CD14-positive monocyte (primary cell): ENCODE results near the gene IFNGR2. TPM values are rescaled to one million over a fixed set of nuclear protein-coding genes. Genes with fewer than 3 reads are reported as not detected.
A peak's percentile ranks its signal among the peaks of the same experiment; 100 is the strongest.

Source experiments
- DNase-seq, 3 donors: peaks; one replicate each; pipeline ENCODE4 v3.0.0-alpha.2; 2011 to 2022
- H2AFZ ChIP-seq: 2 replicates; pipeline ENCODE4 v1.6.0; 2012; ENCODE audit warnings: mild to moderate bottlenecking, low read depth, low read length, inconsistent platforms; ENCODE audit not compliant: insufficient read depth, poor library complexity, severe bottlenecking
- H3K27ac ChIP-seq, 2 donors: 1 replicate in 1 of 2; 2 replicates in 1 of 2; pipeline ENCODE4 v1.5.1; 2012 to 2013; ENCODE audit warnings: low read length in 2 of 2, control low read depth in 1 of 2, inconsistent platforms in 1 of 2, low read depth in 1 of 2, mild to moderate bottlenecking in 1 of 2
- H3K27me3 ChIP-seq, 2 donors: one replicate each; pipeline versions ENCODE4 v1.6.0 to v1.6.1; 2011 to 2013; ENCODE audit warnings: low read length in 2 of 2; ENCODE audit not compliant: control insufficient read depth in 2 of 2, insufficient read depth in 2 of 2
- H3K36me3 ChIP-seq, 2 donors: replicated peaks in 1 of 2; 1 replicate in 1 of 2; 2 replicates in 1 of 2; pipeline versions ENCODE4 v1.5.1 to v1.6.1; 2012 to 2013; ENCODE audit warnings: low read length in 2 of 2, control low read depth in 1 of 2, inconsistent platforms in 1 of 2, mild to moderate bottlenecking in 1 of 2; ENCODE audit not compliant: insufficient read depth in 2 of 2, control insufficient read depth in 1 of 2
- H3K4me1 ChIP-seq, 2 donors: 1 replicate in 1 of 2; 2 replicates in 1 of 2; pipeline versions ENCODE4 v1.5.1 to v1.6.1; 2012 to 2013; ENCODE audit warnings: low read length in 2 of 2, control low read depth in 1 of 2, inconsistent platforms in 1 of 2, mild to moderate bottlenecking in 1 of 2, moderate library complexity in 1 of 2; ENCODE audit not compliant: insufficient read depth in 2 of 2, control insufficient read depth in 1 of 2
- H3K4me2 ChIP-seq: replicated peaks from 2 replicates; pipeline ENCODE3; 2012; ENCODE audit warnings: low read length, moderate library complexity, mild to moderate bottlenecking; ENCODE audit not compliant: poor library complexity, severe bottlenecking; ENCODE audit errors: extremely low read depth
- H3K4me3 ChIP-seq, 3 experiments: fragments of 200-600 bp in 1 of 3; sonication (generic) in 1 of 3; replicated peaks in 1 of 3; 1 replicate in 2 of 3; 2 replicates in 1 of 3; pipeline ENCODE4 v1.5.1; 2011 to 2013; ENCODE audit warnings: low read length in 3 of 3, mild to moderate bottlenecking in 3 of 3, control low read depth in 2 of 3, low read depth in 2 of 3, inconsistent platforms in 1 of 3, moderate library complexity in 1 of 3
- H3K79me2 ChIP-seq: 2 replicates; pipeline ENCODE4 v1.6.0; 2012; ENCODE audit warnings: mild to moderate bottlenecking, control low read depth, inconsistent platforms, low read length, moderate library complexity; ENCODE audit not compliant: insufficient read depth
- H3K9ac ChIP-seq: 2 replicates; pipeline ENCODE4 v1.6.0; 2017; ENCODE audit warnings: low read length, mild to moderate bottlenecking; ENCODE audit not compliant: insufficient read depth, poor library complexity, severe bottlenecking
- H3K9me3 ChIP-seq, 2 donors: replicated peaks in 1 of 2; 1 replicate in 1 of 2; 2 replicates in 1 of 2; pipeline versions ENCODE4 v1.5.1 to v1.6.1; 2012 to 2013; ENCODE audit warnings: low read length in 2 of 2, control low read depth in 1 of 2; ENCODE audit not compliant: control insufficient read depth in 1 of 2, insufficient read depth in 1 of 2
- H4K20me1 ChIP-seq: 2 replicates; pipeline ENCODE4 v1.6.0; 2012; ENCODE audit warnings: mild to moderate bottlenecking, low read length, control low read depth, moderate library complexity; ENCODE audit not compliant: insufficient read depth
- H3K27ac Mint-ChIP-seq, 7 donors: one replicate each; pipeline ENCODE4 v1.8.0; 2020; ENCODE audit warnings: mild to moderate bottlenecking in 7 of 7, mixed read lengths in 7 of 7, moderate library complexity in 6 of 7, inconsistent platforms in 2 of 7
- H3K27me3 Mint-ChIP-seq, 3 donors: one replicate each; pipeline ENCODE4 v1.8.0; 2021 to 2022; ENCODE audit warnings: low read depth in 3 of 3, mild to moderate bottlenecking in 3 of 3, mixed read lengths in 3 of 3, moderate library complexity in 3 of 3, inconsistent platforms in 1 of 3
- H3K36me3 Mint-ChIP-seq, 2 donors: one replicate each; pipeline ENCODE4 v1.8.0; 2020; ENCODE audit warnings: mixed read lengths in 2 of 2, inconsistent platforms in 1 of 2, mild to moderate bottlenecking in 1 of 2
- H3K4me1 Mint-ChIP-seq: one replicate; pipeline ENCODE4 v1.8.0; 2020; ENCODE audit warnings: mild to moderate bottlenecking, mixed read lengths
- H3K4me3 Mint-ChIP-seq, 2 donors: one replicate each; pipeline ENCODE4 v1.8.0; 2020; ENCODE audit warnings: mild to moderate bottlenecking in 2 of 2, mixed read lengths in 2 of 2, moderate library complexity in 1 of 2
- H3K9me3 Mint-ChIP-seq, 7 donors: one replicate each; pipeline ENCODE4 v1.8.0; 2020 to 2022; ENCODE audit warnings: mixed read lengths in 7 of 7, mild to moderate bottlenecking in 6 of 7, moderate library complexity in 6 of 7, inconsistent platforms in 2 of 7
- WGBS: methylation state at CpG from one replicate; pipeline ENCODE4 v1.1.5; 2013; ENCODE audit warnings: missing lambda C conversion rate; ENCODE audit not compliant: insufficient coverage; 5-methylcytosine and 5-hydroxymethylcytosine counted together
- intact Hi-C, 2 donors: fragments of 100-400 bp; cut with micrococcal nuclease; formaldehyde crosslinking; loops; one replicate each; pipeline versions ENCODE4 v1.15.0 to v1.15.1; 2023
- polyA minus RNA-seq: library from RNA; depleted of rRNA, polyadenylated mRNA; stranded (reverse); fragments of >200 nt; gene quantifications from 2 replicates; pipeline ENCODE4 v1.2.3, GENCODE V29; 2012
- polyA plus RNA-seq, 3 donors: library from polyadenylated mRNA; depleted of rRNA in 1 of 3; unstranded in 2 of 3; stranded (reverse) in 1 of 3; fragments of 300-500 nt in 2 of 3; fragments of >200 nt in 1 of 3; fragmentation: Illumina TruSeq in 2 of 3; gene quantifications; 1 replicate in 2 of 3; 2 replicates in 1 of 3; pipeline ENCODE4 v1.2.3, GENCODE V29; 2012 to 2021
- total RNA-seq, 12 experiments: library from RNA in 1 of 12; stranded (reverse) in 1 of 12; fragments of 120-200 nt in 1 of 12; gene quantifications; one replicate each; pipeline ENCODE4 v1.2.4 and lab custom pipeline; 2013 to 2026; ENCODE audit warnings: mixed read lengths in 6 of 12, inconsistent platforms in 1 of 12
- TF ChIP-seq, protein P1 (sequence below): fragments of 200-600 bp; IDR thresholded peaks from one replicate; pipeline ENCODE4 v1.8.0; 2022; ENCODE audit warnings: antibody characterized with exemption, mild to moderate bottlenecking

The IFNGR2 gene, protein sequence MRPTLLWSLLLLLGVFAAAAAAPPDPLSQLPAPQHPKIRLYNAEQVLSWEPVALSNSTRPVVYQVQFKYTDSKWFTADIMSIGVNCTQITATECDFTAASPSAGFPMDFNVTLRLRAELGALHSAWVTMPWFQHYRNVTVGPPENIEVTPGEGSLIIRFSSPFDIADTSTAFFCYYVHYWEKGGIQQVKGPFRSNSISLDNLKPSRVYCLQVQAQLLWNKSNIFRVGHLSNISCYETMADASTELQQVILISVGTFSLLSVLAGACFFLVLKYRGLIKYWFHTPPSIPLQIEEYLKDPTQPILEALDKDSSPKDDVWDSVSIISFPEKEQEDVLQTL
- 401 TPM for total RNA-seq (2013)
- polyA plus RNA-seq (100 to 1,000 TPM; 204 to 324 (median 260) TPM), polyA minus RNA-seq (178 and 294 TPM in 2 replicates), total RNA-seq (lab: John Stamatoyannopoulos, UW) (210 to 669 (median 357) reads per million in 11 experiments)

- peaks cover 66% of the 10 kb centered on the region for H3K4me1 Mint-ChIP-seq
- peaks cover 0 to 2% (median 0%) of the 10 kb centered on the region in 7 donors for H3K9me3 Mint-ChIP-seq
- H2AFZ ChIP-seq = no peak within 1 kb of the TSS
- H3K9me3 ChIP-seq = no peaks in the 10 kb centered on the region
- peak within 1 kb of the TSS; percentile 100 for H3K9ac ChIP-seq
- peaks cover 55% of the 10 kb centered on the region for H3K79me2 ChIP-seq
- peaks cover 38 to 43% of the 10 kb centered on the region in 2 donors for H3K36me3 Mint-ChIP-seq
- H3K4me3 Mint-ChIP-seq = peak within 1 kb of the TSS; percentile 99 to 100
- H3K36me3 ChIP-seq = peaks cover 16 to 26% of the 10 kb centered on the region in 2 donors
- H3K27ac ChIP-seq = peak within 1 kb of the TSS; percentile 98 to 100
- TF ChIP-seq, protein P1, sequence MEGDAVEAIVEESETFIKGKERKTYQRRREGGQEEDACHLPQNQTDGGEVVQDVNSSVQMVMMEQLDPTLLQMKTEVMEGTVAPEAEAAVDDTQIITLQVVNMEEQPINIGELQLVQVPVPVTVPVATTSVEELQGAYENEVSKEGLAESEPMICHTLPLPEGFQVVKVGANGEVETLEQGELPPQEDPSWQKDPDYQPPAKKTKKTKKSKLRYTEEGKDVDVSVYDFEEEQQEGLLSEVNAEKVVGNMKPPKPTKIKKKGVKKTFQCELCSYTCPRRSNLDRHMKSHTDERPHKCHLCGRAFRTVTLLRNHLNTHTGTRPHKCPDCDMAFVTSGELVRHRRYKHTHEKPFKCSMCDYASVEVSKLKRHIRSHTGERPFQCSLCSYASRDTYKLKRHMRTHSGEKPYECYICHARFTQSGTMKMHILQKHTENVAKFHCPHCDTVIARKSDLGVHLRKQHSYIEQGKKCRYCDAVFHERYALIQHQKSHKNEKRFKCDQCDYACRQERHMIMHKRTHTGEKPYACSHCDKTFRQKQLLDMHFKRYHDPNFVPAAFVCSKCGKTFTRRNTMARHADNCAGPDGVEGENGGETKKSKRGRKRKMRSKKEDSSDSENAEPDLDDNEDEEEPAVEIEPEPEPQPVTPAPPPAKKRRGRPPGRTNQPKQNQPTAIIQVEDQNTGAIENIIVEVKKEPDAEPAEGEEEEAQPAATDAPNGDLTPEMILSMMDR = no peak
- H3K4me3 ChIP-seq = peak within 1 kb of the TSS; percentile 83 to 100 (median 99)
- peak within 1 kb of the TSS; percentile 99 to 100 (median 99) for H3K27ac Mint-ChIP-seq
- peaks cover 81 to 83% of the 10 kb centered on the region in 2 donors for H3K4me1 ChIP-seq
- peak in 2 of 3 donors; percentile 46 to 53 for DNase-seq
- WGBS = 0% methylated on average over 83 of the region's 89 CpGs
- peaks cover 45% of the 10 kb centered on the region for H4K20me1 ChIP-seq
- H3K27me3 ChIP-seq = no peaks in the 10 kb centered on the region
- H3K4me2 ChIP-seq = peak within 1 kb of the TSS; percentile 91
- peaks cover 0 to 4% (median 0%) of the 10 kb centered on the region in 3 donors for H3K27me3 Mint-ChIP-seq
- intact Hi-C loops = loop anchor here (2.0 to 5.0 kb wide), 4 partner anchors 20 to 206 kb away; no protein-coding TSS in a partner anchor
Observed at GRCh38 chr21:33403128-33403785, at the start of gene IFNGR2. Gene IFNGR2 (plus strand): TSS chr21:33403413. CDS start chr21:33403544, 131 bp downstream.

GRCh38 chr21:33355355-33355754 lies 47.9 kb upstream of the IFNGR2 start:
- Histone ChIP-seq H3K36me3 (peaks cover 46 to 75% of the 10 kb centered on the region in 2 donors), H3K4me3 (no peak overlapping the region), H4K20me1 (peaks cover 8% of the 10 kb centered on the region), H3K4me2 (no peak overlapping the region), H3K27me3 (no peaks in the 10 kb centered on the region), H2AFZ (no peak overlapping the region), H3K4me1 (peaks cover 5% of the 10 kb centered on the region in 2 donors), H3K9ac (no peak overlapping the region), H3K9me3 (no peaks in the 10 kb centered on the region), H3K27ac (peak overlapping the region in 1 of 2 donors; percentile 44), H3K79me2 (peaks cover 17% of the 10 kb centered on the region)
- intact Hi-C loops = no loop called here
- peaks cover 48 to 63% of the 10 kb centered on the region in 2 donors for H3K36me3 Mint-ChIP-seq
- DNase-seq = no peak
- H3K27ac Mint-ChIP-seq = peak overlapping the region in 5 of 7 donors; percentile 1 to 91 (median 50)
- H3K4me3 Mint-ChIP-seq = no peak overlapping the region
- TF ChIP-seq, protein P1 = no peak
- H3K4me1 Mint-ChIP-seq = peaks cover 16% of the 10 kb centered on the region
- 100% methylated on average over 2 of the region's 6 CpGs for WGBS
- H3K27me3 Mint-ChIP-seq = peaks cover 0 to 2% (median 0%) of the 10 kb centered on the region in 3 donors
- H3K9me3 Mint-ChIP-seq = no peaks in the 10 kb centered on the region
